ENCODE data around the gene CTDSPL.

- TF ChIP-seq CTCF (IDR thresholded peaks at IDR 0.05; ENCODE audit: low read depth, low read length, missing input control) (no peak), HNF4G (IDR thresholded peaks at IDR 0.05) (no peak), JUND (IDR thresholded peaks at IDR 0.05) (no peak)
Observed at GRCh38 chr3:37969596-37970100, 108.0 kb downstream of the CTDSPL start.
